Gastroesophageal sphincter (tissue), 3 donors: ENCODE data around the gene MTUS2.

Experiments
- POLR2A ChIP-seq, 2 donors: fragments of 450-650 bp; IDR thresholded peaks; one replicate each; pipeline ENCODE4 v1.6.1; 2017; ENCODE audit warnings: antibody characterized with exemption in 2 of 2, mild to moderate bottlenecking in 2 of 2, moderate library complexity in 1 of 2
- TF ChIP-seq, protein P1 (sequence below), 4 experiments: fragments of 200-600 bp in 2 of 4; fragments of 450-650 bp in 2 of 4; sonication (generic) in 1 of 4; IDR thresholded peaks; one replicate each; pipeline ENCODE4 v1.5.1; 2017 to 2019; ENCODE audit warnings: antibody characterized with exemption in 4 of 4, mild to moderate bottlenecking in 2 of 4, moderate library complexity in 2 of 4

- TF ChIP-seq, protein P1, sequence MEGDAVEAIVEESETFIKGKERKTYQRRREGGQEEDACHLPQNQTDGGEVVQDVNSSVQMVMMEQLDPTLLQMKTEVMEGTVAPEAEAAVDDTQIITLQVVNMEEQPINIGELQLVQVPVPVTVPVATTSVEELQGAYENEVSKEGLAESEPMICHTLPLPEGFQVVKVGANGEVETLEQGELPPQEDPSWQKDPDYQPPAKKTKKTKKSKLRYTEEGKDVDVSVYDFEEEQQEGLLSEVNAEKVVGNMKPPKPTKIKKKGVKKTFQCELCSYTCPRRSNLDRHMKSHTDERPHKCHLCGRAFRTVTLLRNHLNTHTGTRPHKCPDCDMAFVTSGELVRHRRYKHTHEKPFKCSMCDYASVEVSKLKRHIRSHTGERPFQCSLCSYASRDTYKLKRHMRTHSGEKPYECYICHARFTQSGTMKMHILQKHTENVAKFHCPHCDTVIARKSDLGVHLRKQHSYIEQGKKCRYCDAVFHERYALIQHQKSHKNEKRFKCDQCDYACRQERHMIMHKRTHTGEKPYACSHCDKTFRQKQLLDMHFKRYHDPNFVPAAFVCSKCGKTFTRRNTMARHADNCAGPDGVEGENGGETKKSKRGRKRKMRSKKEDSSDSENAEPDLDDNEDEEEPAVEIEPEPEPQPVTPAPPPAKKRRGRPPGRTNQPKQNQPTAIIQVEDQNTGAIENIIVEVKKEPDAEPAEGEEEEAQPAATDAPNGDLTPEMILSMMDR (IDR thresholded peaks at IDR 0.05): no peak
- no peak for TF ChIP-seq POLR2A (IDR thresholded peaks at IDR 0.05)
Observed at GRCh38 chr13:29131159-29131558, 311.0 kb downstream of the MTUS2 start.
